GM12878 (cell line): ENCODE data around the gene TMEM52. TPM values are rescaled to one million over a fixed set of nuclear protein-coding genes. Genes with fewer than 3 reads are reported as not detected.

ENCODE experiments used
- GABPA ChIP-seq: IDR thresholded peaks from 2 replicates; pipeline ENCODE4 v1.6.1; 2014; ENCODE audit warnings: antibody characterized with exemption, low read depth, mild to moderate bottlenecking, inconsistent platforms
- KDM1A ChIP-seq: fragments of 200-600 bp; sonication (generic); IDR thresholded peaks from 2 replicates; pipeline ENCODE4 v1.6.1; 2016; ENCODE audit warnings: borderline replicate concordance
- MTA3 ChIP-seq: IDR thresholded peaks from 2 replicates; pipeline ENCODE4 v1.6.1; 2012; ENCODE audit warnings: low read length, inconsistent platforms, borderline replicate concordance
- NBN ChIP-seq: fragments of 450-650 bp; IDR thresholded peaks from 2 replicates; pipeline ENCODE4 v1.6.1; 2016
- NFYB ChIP-seq: IDR thresholded peaks from 2 replicates; pipeline ENCODE4 v1.6.1; 2011; ENCODE audit warnings: low read depth, mild to moderate bottlenecking, low read length, improper control_type of control experiment, moderate library complexity; ENCODE audit not compliant: insufficient read depth
- RBBP5 ChIP-seq: fragments of 200-600 bp; sonication (generic); conservative IDR thresholded peaks from 2 replicates; pipeline ENCODE4 v1.6.1; 2016
- WRNIP1 ChIP-seq: IDR thresholded peaks from 2 replicates; pipeline ENCODE4 v1.6.1; 2011; ENCODE audit warnings: low read depth, low read length, improper control_type of control experiment, borderline replicate concordance
- polyA plus RNA-seq, 11 experiments: library from polyadenylated mRNA; depleted of rRNA in 4 of 11; unstranded in 6 of 11; stranded (reverse) in 5 of 11; fragments of >200 nt; fragmentation: Nextera tagmentation in 4 of 11; fragmentation: Illumina TruSeq in 1 of 11; extraction: Ambion mirVana in 4 of 11; extraction: Trizol in 1 of 11; gene quantifications; 1 replicate in 1 of 11; 2 replicates in 10 of 11; pipeline versions ENCODE4 v1.2.1 to v1.2.3, GENCODE V29; 2011 to 2016; ENCODE audit warnings: inconsistent platforms in 2 of 11, missing spikeins in 2 of 11, low read depth in 1 of 11
- total RNA-seq, 4 experiments: library from RNA; depleted of rRNA in 3 of 4; stranded (reverse); fragments of >200 nt in 3 of 4; fragmentation: Illumina TruSeq in 1 of 4; extraction: Trizol in 1 of 4; gene quantifications; 2 replicates each; pipeline versions ENCODE4 v1.2.1 to v1.2.3, GENCODE V29; 2013 to 2021
- TF ChIP-seq, protein P1 (sequence below): fragments of 450-650 bp; IDR thresholded peaks from 2 replicates; pipeline ENCODE4 v1.6.1; 2017; ENCODE audit warnings: mild to moderate bottlenecking, moderate library complexity
- TF ChIP-seq, protein P2 (sequence below), 3 experiments: IDR thresholded peaks in 2 of 3; conservative IDR thresholded peaks in 1 of 3; 2 replicates each; pipeline ENCODE4 v1.5.1; 2011; ENCODE audit warnings: low read depth in 3 of 3, low read length in 3 of 3, mild to moderate bottlenecking in 3 of 3, control low read depth in 2 of 3, moderate library complexity in 2 of 3, inconsistent platforms in 1 of 3, mixed read lengths in 1 of 3; ENCODE audit not compliant: control insufficient read depth in 2 of 3, insufficient read depth in 1 of 3; ENCODE audit errors: extremely low read depth in 1 of 3
- TF ChIP-seq, protein P3 (sequence below): IDR thresholded peaks from 2 replicates; pipeline ENCODE4 v1.6.1; 2011; ENCODE audit warnings: borderline replicate concordance, low read depth, mild to moderate bottlenecking, moderate library complexity, mixed read lengths, low read length; ENCODE audit not compliant: insufficient read depth; ENCODE audit errors: extremely low read length

TMEM52 gene
- total and polyA plus RNA-seq, 10 of the 15 experiments (the other 5 are each of a cell fraction or from before 2014, with no cell fraction given), result 0.17 to 0.33 (median 0.24) TPM; not detected in 7

DNA sequence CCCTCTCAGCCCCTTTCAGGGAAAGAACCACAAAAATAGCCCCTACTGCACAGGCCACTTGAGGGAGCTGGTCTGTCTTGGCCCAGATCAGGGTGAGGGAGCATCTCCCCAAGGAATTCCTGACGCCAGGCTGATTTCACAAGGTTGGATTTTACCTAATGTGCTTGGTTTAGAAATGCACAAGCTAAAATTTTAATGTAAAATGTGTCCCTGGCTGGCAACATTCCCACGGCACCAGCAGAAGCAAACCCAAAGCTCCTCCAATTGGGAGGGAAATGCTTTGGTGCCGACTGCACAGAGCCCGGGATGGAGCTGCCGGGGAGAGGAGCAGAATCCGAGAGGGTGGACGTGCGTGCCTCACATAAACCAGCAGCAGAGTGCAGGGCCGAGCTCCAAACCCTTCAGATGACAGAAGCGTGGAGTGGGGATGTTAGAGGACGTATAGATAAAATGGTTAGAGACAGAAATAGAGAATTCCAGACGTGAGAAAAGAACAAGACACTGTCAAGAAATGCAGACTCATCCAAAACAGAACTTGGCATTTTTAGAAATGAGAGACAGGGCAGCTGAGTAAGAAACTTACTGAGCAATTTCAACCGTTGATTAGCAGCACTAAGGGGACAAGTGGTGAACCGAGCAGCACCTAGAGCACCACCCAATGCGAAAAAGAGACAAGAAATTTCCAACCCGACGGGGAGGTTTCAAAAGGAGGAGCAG is 41.6 kb upstream of the TMEM52 start (continued):
- TF ChIP-seq, protein P1, sequence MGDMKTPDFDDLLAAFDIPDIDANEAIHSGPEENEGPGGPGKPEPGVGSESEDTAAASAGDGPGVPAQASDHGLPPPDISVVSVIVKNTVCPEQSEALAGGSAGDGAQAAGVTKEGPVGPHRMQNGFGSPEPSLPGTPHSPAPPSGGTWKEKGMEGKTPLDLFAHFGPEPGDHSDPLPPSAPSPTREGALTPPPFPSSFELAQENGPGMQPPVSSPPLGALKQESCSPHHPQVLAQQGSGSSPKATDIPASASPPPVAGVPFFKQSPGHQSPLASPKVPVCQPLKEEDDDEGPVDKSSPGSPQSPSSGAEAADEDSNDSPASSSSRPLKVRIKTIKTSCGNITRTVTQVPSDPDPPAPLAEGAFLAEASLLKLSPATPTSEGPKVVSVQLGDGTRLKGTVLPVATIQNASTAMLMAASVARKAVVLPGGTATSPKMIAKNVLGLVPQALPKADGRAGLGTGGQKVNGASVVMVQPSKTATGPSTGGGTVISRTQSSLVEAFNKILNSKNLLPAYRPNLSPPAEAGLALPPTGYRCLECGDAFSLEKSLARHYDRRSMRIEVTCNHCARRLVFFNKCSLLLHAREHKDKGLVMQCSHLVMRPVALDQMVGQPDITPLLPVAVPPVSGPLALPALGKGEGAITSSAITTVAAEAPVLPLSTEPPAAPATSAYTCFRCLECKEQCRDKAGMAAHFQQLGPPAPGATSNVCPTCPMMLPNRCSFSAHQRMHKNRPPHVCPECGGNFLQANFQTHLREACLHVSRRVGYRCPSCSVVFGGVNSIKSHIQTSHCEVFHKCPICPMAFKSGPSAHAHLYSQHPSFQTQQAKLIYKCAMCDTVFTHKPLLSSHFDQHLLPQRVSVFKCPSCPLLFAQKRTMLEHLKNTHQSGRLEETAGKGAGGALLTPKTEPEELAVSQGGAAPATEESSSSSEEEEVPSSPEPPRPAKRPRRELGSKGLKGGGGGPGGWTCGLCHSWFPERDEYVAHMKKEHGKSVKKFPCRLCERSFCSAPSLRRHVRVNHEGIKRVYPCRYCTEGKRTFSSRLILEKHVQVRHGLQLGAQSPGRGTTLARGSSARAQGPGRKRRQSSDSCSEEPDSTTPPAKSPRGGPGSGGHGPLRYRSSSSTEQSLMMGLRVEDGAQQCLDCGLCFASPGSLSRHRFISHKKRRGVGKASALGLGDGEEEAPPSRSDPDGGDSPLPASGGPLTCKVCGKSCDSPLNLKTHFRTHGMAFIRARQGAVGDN, result no peak
- TF ChIP-seq NFYB, result no peak
- TF ChIP-seq, protein P2, sequence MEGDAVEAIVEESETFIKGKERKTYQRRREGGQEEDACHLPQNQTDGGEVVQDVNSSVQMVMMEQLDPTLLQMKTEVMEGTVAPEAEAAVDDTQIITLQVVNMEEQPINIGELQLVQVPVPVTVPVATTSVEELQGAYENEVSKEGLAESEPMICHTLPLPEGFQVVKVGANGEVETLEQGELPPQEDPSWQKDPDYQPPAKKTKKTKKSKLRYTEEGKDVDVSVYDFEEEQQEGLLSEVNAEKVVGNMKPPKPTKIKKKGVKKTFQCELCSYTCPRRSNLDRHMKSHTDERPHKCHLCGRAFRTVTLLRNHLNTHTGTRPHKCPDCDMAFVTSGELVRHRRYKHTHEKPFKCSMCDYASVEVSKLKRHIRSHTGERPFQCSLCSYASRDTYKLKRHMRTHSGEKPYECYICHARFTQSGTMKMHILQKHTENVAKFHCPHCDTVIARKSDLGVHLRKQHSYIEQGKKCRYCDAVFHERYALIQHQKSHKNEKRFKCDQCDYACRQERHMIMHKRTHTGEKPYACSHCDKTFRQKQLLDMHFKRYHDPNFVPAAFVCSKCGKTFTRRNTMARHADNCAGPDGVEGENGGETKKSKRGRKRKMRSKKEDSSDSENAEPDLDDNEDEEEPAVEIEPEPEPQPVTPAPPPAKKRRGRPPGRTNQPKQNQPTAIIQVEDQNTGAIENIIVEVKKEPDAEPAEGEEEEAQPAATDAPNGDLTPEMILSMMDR (IDR thresholded peaks at IDR 0.05 in 2 of 3, conservative IDR thresholded peaks at IDR 0.05 in 1 of 3; ENCODE audit: control insufficient read depth in 2 of 3, extremely low read depth in 1 of 3, insufficient read depth in 1 of 3, low read depth in 3 of 3, low read length in 3 of 3), result no peak
- no peak for TF ChIP-seq MTA3
- no peak for TF ChIP-seq WRNIP1
- TF ChIP-seq RBBP5, result no peak
- no peak for TF ChIP-seq NBN
- no peak for TF ChIP-seq GABPA
- TF ChIP-seq, protein P3, sequence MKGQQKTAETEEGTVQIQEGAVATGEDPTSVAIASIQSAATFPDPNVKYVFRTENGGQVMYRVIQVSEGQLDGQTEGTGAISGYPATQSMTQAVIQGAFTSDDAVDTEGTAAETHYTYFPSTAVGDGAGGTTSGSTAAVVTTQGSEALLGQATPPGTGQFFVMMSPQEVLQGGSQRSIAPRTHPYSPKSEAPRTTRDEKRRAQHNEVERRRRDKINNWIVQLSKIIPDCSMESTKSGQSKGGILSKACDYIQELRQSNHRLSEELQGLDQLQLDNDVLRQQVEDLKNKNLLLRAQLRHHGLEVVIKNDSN, result no peak
- no peak for TF ChIP-seq KDM1A
